Uterus (tissue), 2 donors: ENCODE data around the gene RPP21.

Source experiments
- POLR2A ChIP-seq, 2 donors: fragments of 450-650 bp; IDR thresholded peaks; one replicate each; pipeline ENCODE4 v1.6.1; 2016; ENCODE audit warnings: antibody characterized with exemption in 2 of 2, mild to moderate bottlenecking in 1 of 2, moderate library complexity in 1 of 2
- TF ChIP-seq, protein P1 (sequence below), 4 experiments: fragments of 200-600 bp in 2 of 4; fragments of 450-650 bp in 2 of 4; sonication (generic) in 2 of 4; IDR thresholded peaks; one replicate each; pipeline ENCODE4 v1.5.1; 2016 to 2019; ENCODE audit warnings: antibody characterized with exemption in 4 of 4, mild to moderate bottlenecking in 2 of 4, moderate library complexity in 1 of 4

DNA sequence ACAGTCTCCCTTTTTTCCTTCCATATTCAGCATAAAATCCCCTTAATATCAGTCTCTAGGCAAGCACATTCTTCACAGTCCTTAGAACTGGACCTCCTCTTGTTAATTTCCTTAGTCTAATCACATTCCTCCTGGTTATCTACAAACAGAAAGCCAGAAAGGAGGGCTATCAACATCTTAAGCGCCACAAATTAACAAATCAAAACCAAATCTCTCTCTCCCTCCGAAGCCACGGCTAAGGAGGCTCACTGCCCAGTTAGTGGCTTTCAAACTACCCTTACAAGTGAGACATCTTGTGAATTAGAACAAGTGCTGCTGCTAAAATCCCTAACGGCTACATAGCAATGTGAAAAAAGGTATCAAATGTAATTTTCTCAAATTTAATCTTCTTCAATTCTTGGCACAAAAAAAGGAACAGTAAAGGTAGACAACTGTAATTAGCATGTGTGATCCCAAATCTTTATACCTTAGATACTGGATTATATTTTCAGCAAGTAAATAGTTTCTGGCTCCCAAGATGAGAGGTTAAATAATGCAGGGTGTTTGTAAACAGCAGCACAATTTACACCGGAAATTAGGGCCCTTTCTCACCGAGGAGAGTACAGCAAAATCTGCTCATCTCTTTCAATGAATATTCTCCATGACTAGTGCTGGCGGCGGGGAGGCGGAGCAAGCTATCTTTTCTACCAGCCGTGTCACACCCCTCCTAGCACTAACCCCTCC, 19.6 kb upstream of the RPP21 start:
- TF ChIP-seq, protein P1, sequence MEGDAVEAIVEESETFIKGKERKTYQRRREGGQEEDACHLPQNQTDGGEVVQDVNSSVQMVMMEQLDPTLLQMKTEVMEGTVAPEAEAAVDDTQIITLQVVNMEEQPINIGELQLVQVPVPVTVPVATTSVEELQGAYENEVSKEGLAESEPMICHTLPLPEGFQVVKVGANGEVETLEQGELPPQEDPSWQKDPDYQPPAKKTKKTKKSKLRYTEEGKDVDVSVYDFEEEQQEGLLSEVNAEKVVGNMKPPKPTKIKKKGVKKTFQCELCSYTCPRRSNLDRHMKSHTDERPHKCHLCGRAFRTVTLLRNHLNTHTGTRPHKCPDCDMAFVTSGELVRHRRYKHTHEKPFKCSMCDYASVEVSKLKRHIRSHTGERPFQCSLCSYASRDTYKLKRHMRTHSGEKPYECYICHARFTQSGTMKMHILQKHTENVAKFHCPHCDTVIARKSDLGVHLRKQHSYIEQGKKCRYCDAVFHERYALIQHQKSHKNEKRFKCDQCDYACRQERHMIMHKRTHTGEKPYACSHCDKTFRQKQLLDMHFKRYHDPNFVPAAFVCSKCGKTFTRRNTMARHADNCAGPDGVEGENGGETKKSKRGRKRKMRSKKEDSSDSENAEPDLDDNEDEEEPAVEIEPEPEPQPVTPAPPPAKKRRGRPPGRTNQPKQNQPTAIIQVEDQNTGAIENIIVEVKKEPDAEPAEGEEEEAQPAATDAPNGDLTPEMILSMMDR (IDR thresholded peaks at IDR 0.05), result no peak
- TF ChIP-seq POLR2A (IDR thresholded peaks at IDR 0.05), result no peak
